Germinal center (tissue), 1 donor: ENCODE results near the gene HSPB7.
"Not testable (repeated sequence)": the region's sequence is repeated elsewhere in the genome, so short reads cannot be mapped to it uniquely, and the experiment has no call there.

Experiments used
- DNase-seq: peaks from one replicate; pipeline ENCODE4 v3.0.0; 2012; ENCODE audit warnings: mixed read lengths, low spot score

HSPB7 gene

DNA sequence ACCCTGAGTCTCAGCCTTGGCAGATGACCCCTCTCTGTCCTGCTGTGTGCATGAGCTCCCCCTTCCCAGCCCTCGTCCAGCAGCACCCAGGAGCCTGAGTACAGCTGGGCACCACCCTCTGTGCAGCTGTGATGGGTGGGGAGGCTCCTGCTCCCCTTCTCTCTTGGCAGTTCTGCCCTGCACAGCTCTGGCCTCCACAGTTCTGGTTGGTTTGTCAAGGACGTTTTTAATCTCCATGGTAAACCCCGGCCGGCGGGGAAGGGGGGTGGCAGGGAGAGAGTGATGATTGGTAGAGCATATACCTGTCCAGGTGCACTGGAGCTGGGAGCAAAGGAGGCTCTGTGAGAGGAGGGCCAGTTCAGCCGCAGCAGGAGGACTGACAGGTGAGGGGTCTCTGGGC is 3.8 kb upstream of the HSPB7 start, which contains the start of gene CLCNKA:
Gene CLCNKA (plus strand): TSS at position 356 of the 400 bp plus-strand sequence. CDS start 584 bp downstream, outside the sequence.
- DNase-seq, result no peak

DNA sequence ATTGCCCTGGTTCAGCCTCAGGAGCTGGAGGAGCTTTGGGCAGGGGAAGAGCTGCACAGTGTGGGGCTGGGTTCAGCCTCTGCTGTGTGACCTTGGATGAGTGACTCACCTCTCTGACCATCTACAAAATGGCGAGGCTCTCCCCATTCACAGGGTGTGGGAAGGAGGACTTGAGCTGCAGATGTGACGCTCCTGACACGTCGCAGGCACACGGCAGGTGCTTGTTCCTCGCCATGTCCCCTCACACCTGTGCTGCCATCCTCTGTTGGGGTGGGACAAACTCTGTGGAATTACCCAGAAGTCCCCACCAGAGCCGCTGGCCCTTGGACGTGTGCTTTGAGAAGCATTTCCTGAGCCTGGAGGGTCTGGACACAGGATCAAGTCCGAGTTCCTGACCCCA is 3.0 kb upstream of the HSPB7 start:
- not testable (repeated sequence) for DNase-seq

DNA sequence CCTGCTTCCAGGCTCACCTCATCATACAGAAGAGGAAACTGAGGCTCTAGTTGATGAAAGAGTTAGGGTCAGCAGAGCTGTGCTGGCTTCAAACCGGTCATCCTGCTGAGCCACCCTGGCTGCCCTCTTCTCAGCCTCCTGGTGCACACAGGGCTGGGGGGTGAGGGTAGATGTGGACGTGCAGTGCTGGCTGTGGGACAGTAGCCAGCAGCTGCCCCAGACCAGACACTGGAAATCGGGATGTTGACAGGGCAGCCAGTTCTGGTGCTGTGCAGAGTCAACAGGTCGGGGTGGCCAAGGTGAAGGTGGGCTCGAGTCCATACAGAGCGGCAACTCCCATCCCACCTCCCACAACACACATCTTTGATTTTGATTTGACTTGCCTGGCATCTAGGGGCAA is 2.5 kb upstream of the HSPB7 start:
- DNase-seq, result no peak

DNA sequence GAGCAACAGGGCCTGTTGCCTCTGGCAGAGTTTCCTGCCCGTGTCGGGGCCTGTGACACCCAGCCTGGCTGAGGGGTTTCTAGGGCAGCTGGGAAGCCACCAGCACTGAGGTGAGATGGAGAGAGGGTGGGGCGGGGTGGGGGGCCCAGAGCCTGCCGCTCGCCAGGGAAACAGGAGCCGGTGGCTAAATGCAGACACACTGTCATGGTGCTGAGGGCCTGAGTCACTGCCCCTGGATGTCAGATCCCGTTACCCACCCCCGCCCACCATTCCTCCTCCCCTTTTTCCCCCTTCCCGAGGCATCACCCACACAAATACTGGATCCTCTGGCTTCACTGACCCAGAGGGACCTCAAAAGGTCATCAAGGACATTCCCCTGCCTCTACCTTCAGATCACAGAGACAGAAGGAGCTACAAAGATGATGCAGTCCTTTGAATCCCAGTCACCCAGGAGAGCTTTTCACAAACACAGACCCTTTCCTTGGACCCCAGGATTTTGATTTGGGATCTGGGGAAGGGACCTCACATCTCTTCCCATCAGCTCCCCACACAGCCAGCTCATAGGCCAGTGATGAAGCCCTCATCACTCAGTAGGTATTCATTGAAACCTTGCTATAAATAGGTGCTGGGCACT is 1.9 kb upstream of the HSPB7 start:
- DNase-seq, result no peak

DNA sequence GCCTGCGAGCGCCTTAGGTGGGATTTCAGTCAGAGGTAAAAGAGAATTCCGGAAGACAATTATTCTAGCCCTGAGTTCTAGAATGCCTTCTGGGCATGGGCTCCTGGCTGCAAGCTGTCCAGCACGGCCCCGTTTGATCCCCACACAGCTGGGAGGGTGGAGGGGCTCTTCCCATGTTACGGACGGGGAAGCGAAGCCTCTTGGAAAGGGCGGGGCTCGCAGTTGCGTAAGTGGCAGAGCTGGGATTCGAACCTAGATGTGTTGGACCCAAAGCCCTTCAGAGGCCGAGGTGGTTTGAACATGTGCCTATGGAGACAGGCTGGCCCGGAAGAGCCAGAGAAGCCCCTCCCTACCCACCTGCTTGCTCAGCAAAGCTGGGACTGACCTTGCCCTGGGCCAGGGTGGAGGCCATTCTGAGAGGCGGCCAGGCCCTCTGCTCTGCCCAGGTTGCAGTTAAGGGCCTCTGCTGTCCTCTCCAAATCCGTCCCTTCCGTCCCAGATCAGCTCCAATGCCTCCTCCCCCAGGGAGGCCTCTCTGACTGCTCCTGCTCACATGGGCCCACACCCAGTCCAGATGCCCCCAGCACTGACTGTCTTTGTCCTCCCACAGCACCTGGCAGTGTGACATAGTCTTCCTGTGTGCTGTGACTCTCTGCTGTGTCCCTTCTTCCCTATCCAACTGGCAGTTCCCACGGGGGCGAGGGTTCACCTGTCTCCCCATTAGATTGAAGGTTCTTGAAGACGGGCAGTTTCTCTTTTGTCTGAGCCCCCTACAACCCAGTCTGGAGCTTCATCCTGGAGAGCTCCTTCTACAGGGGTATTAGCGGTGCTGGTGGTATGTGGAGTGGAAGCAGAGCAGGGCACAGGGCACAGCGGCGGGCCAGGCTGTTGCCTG is 1.2 kb upstream of the HSPB7 start:
- DNase-seq, result no peak

DNA sequence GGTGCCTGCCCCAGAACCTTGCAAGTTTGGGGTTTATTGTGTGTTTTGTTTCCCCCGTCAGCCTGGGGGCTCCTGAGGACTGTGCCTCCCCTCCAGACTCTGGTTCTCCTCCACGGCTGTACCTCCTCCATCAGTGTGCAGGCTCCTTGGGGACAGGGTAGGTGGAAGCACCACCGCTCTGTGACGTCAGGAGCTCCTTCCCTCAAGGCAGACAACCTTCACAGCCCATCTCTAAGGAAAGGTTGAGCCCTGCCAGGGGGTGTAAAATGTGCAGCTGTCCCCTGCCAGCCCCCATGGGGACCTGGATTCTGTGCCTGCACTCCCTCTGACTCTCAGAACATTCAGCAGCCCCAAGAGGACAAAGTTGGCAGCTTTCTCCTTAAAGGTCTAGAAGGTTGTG is 465 bp upstream of the HSPB7 start:
- DNase-seq, result no peak

DNA sequence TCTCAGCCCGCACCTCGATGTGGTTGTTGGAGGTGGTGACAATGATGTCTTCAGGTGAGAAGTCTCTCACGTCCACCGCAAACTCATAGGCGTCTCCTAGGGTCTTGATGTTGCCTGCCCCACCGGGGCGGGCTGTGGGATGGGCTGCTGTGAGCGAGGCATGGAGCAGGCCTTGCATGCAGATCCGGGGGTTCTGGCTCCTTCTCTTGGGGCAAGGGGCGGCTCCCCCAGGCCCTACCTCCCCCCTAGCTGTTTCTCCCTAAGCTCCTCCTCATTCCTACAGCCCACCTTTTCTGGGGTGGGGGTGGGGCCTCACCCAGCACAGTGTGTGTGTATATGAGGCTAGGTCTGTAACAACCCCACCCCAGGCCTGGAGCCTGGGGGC is 775 bp downstream of the HSPB7 start:
- no peak for DNase-seq

DNA sequence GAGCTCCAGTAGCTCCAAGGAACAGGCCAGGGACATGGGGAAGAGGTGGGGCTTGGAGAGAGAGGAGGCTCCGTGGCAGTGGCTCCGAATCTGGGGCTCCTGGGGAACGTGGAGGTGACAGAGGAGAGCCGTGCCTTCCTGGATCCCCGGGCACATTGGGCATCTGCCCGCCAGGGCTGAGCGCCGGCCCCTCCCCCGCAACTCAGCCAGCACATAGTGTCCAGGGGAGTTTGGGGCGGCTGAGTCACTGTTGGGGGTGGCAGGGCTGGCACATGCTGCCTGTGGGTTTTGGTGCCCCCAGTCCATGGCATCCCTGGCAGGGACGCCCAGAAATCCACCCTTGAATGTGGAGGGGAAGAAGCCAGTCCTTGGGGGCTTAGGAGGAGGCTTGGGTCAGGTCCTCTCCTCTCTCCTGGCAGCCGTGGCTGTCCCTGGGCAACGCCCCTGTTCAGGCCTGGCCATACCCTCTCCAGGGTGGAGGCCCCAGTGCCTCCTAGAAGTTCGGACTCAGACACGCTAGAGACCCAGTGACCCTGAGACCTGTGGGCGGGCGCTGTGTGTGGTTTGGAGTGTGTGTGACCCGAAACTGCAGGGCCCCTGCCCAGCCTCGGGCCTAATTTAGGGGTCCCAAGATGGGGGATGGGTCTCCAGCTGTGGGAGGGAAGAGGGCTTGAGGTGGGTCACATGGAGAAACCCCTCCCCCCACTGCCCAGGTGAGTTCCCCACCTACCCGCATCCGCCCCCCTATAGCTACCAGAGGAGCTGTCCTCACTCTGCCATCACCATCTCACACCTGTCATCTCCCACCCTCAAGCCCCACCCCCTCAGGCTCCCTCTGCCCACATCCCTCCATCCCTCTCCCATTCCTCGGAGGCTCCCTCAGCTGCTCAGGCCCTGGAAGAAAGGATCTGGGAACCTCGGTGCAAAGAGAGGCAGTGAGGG is 1.6 kb downstream of the HSPB7 start:
- no peak for DNase-seq

DNA sequence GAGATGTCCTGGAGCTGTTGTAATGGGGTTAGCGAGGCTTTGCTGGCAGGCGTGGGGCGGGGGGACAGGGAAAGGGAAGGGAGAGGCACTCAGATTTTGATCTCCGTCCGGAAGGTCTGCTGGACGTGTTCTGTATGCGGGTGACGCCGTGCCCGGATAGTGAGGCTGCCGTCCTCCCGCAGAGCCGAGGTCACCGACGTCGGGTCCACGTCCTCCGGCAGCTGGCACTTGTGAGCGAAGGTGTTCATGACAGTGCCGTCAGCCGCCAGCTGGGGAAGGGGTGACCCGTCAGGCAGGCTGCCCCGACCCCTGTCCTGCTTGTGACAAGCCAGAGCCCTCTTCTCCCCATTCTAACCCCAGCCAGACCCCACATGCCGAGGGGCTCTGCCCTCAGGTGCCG is 2.4 kb downstream of the HSPB7 start:
- no peak for DNase-seq

DNA sequence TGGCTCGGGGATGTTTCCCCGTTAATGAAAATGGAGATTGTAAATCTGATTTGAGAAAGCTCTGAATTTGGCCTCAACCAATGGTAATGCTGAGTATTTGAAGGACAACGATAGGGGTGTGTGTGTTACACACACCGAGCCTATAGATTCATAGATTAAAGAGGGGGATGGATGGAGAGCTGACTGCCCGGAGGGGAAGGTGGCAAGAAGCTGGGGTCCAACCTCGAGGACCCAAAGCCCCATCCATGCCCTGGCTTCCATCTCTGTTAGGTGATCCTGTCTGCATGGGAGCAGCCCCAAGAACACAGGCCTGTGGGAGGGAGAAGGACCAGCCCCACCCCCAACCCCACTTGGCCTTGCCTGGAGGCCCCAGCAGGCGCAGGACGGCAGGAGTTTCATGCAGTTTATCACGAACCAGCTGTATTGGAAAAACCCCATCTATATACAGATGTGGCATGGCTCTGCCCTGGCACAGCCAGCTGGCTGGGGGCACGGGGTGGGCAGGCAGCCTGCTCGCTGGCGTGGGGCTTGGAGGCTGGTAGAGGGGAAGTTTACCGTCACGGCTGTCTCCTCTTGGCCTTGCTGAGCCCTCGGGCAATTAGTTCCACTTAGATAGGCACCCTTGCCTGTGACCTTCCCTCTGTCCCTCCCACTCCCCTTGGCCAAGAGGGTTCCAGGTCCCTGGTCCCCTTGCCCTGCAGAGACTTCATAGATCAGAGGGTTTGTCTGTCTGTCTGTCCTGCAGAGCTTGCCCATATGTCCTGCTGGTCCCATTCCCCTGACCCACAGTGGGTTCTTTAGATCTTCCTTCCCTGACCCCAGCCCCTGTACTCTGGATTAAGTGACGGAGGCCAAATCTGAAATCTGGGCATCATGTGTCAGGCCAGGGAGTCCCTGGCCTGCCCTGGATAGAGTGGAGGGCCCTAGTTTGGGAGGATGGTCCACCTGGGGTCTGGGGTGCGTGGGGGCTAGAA is 3.0 kb downstream of the HSPB7 start:
- DNase-seq, result peak; percentile 60

DNA sequence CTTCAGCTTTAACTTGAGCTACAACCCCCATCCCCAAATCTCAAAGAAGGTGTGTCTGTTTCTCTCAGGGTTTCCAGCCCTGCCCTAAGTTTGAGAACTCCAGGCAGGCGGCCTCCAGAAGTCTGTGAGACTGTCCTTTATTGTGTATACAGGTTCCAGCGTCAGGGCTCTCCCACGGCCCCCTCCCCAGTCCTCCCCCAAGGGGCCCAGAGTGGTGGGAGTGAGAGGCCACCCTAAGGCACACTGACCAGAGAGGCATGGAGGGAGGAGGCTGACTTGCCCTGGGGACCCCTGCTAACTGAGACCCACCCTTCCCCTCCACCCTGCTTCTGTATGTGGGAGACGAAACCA is 4.0 kb downstream of the HSPB7 start:
- no peak for DNase-seq

DNA sequence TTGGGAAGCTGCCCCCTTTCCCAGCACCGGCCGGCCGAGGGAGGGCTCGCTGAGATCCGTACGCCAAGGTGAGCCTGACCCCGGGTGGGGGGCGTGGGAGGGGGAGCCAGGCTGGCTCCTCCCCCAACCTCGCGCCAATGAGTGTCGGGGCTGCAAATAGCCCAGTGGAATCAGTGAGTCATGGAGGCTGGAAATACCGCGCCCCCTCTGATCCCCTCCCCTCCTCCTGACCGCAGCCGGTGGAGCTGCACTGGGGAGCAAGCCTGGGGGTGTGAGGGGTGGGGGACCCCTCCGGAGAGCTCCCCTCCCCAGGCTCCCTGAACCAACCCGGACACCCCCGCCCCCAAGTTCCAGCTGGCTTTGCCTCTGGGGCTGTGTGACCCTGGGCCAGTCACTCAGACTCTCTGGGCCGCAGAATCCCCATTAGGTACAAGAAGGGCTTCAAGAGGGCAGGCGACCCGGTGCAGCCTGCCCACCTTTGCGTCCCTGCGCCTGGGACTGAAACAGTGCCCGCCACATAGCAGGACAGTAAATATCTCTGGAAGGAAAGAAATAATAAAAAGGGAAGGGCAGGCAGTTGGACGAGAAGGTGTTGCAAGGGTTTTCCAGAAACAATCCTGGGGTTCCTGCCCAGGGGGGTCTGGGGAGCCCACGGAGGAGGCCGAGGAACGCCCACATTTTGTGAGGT is 4.5 kb downstream of the HSPB7 start:
- DNase-seq, result peak; percentile 36

DNA sequence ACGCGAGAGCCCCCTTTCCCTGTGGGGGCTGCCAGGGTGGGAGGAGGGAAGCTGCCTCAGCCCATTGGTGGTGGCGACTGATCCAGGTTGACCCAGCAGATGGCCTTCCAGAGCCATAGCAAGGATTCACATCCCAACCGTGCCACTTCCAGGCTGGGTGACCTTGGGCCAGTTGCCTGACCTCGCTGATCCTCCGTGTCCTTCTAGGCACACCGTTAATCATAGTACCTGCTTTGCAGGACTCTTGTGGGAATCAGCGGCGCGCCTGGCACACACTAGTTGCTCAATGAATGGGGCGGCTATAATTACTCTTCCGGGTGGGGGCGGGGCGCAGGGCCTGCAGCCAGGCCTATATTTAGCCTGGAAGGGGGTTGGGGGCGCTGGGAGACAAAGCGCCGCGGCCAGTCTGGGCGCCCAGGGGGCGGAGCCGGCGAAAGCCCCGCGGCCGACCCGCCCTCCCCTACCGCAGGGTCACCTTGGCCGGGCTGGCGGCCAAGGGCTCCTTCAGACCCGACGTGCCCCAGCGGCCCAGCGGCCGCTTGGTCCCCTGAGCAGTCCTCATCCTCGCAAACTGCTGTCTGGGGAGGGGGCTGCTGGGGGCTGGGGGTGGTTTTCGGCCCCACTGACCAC is 5.1 kb downstream of the HSPB7 start:
- DNase-seq, result no peak

DNA sequence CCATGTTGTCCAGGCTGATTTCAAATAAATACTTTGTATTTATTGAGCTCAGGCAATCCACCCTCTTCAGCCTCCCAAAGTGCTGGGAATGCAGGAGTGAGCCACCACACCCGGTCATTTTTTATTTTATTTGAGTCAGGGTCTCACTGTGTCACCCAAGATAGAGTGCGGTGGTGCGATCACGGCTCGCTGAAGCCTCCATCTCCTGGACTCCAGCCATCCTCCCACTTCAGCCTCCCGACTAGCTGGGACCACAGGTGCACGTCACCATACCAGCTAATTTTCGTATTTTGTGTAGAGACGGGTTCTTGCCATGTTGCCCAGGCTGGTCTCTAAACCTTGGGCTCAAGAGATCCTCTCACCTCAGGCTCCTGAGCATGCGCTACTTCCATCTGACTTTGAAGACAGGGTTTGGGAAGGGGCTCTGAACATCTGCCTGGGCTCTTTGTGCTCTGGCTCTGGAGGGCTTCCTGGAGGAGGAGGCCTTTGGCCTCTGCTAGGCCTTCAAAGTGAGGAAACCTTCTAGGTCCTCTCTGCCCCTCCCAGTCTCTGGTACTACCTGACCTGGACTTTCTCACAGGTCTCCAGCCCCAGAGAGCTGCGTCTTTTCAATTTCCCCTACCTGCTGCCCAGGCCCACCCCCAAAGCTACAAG is 5.8 kb downstream of the HSPB7 start:
- DNase-seq, result no peak

DNA sequence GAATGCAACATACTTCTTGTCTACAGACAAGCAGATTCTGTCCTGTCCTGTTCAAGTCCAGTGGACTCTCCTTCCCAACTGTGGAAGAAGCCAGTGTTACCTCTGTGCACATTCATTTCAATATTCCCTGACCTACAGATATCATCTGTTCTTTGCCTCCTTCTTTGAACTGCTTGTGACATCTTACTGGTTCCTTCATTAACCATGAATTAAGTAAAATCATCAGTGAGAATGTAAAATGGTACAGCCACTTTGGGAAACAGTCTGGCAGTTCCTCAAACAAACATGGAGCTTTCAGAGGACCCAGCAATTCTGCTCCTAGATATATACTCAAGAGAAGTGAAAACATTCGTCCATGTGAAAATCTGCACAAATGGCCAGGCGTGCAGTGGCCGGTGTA is 7.0 kb downstream of the HSPB7 start:
- DNase-seq, result no peak

DNA sequence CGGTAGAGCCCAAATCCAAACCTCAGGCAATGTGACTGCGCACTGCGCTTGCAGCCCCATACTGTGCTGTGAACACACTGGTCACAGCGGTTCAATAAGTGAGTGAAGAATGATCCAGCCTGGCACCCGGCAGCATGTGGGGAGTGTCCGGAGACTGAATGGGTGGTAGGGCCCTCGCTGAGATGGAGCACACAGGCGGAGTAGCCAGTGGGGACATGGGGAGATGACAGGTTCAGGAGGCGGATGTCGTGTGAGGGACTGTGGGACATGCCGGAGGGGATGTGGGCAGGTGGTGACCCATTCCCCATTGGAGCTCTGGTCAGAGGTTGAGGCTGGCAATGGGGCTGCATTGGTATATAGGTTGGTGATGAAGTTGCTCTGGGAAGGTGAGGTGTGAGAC is 8.2 kb downstream of the HSPB7 start:
- no peak for DNase-seq

DNA sequence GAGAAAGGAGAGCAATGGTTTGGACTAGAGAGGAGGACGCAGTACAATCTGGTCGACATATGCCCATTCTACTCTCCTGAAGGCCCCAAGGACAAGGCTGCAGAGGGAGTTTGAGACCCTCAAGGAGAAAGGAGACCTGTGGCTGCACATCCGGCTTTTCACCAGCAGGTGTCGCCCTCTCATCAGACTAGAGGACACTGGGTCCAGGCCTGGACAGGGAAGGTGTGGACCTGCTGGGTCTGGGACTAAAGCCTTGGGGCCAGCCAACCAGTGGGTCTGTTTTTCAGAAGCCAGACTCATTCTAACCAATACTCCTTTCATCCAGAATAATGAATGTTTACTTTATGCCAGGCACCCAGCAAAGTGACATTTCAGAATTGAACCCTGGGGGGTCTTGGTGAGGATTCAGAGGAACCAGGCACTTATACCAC is 8.8 kb downstream of the HSPB7 start:
- peak; percentile 67 for DNase-seq

DNA sequence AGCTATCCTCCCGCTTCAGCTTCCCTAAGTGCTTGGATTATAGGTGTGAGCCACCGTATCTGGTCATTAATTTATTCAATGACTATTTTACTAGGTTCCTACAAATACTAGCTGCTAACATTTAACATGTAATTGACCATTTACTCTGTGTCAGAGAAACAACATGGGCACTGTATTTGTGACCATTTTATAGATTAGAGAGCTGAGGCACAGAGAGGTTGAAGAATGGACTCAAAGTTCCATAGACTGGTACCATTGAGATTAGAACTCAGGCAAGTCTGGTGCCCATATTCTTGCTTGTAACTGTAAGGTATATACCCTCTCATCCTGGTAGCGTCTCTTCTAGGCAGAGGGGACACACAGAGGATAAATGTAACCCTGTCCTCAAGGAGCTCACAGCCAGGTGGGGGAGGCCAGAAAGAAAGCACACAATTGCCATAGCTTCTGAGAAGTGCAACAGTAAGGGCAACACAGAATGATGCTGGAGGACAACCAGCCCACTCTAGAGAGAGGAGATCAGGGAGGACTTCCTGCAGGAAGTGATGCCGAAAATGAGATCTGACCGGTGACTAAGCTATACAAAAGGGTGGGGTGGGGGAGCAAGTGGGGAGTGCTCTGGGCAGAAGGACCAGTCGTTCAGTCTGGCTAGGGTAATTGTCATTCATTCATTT is 10.0 kb downstream of the HSPB7 start:
- no peak for DNase-seq
